ENCODE measurements around the gene ADAD2.

ADAD2 gene

DNA sequence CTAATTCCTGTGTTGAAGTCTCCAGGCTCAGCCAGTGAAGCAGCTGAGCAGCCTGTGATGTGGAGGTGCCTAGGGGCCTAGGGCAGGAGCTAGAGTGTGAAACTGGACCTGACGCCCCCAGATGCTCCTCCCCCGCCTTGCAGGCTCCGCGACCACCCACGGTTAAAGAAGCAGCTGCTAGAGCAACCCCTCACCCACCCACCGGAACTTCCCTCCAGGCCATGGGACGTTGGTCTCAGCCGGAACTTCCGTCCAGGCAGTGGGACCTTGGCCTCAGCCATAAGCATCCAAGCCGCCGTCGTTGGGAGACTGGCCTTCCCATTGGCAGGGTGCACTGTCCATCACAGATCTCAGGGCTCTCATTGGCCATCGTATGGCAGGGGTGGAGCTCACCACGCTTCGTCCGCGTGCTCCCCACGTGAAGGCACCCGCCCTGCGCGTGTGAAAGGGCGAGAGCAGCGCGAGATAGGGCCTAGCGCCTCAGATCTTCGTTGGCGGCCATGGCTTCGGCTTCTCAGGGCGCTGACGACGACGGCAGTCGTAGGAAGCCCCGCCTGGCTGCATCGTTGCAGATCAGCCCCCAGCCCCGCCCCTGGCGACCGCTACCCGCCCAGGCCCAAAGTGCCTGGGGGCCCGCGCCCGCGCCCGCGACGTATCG is at the start of gene ADAD2:
ADAD2 (plus strand) TSS at position 427 of the 658 bp plus-strand sequence; CDS start at position 501, 74 bp downstream.
- no peak for DNase-seq

DNA sequence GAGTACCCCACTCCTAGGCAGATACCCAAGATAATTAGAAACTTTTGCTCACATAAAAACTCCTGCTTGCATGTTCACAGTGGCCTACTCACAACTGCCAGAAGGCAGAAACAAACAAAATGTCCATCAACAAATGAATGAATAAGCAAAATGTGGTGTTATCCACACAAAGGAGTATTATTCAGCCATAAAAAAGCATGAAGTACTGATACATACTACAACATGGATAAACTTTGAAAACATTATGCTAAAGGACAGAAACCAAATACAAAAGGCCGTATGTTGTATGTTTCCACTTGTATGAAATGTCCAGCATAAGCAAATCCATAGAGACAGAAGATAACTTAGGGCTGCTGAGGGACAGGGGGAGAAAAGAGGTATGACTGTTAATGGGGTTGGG is 47.9 kb upstream of the ADAD2 start:
- no peak for DNase-seq

DNA sequence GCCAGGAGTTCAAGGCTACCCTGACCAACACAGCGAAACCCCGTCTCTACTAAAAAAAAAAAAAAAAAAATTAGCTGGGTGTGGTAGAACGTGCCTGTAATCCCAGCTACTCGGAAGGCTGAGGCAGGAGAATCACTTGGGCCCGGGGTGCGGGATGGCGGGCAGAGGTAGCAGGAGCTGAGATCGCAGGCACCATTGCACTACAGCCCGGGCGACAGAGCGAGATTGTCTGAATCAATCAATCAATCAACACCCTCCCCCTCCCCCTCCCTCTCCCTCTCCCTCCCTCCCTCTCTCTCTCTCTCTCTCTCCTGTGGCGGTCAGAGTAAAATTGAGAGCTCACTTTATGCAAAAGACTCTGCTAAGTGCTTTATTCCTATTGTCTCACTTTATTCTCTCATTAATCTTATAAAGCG is 47.2 kb upstream of the ADAD2 start:
- no peak for DNase-seq

DNA sequence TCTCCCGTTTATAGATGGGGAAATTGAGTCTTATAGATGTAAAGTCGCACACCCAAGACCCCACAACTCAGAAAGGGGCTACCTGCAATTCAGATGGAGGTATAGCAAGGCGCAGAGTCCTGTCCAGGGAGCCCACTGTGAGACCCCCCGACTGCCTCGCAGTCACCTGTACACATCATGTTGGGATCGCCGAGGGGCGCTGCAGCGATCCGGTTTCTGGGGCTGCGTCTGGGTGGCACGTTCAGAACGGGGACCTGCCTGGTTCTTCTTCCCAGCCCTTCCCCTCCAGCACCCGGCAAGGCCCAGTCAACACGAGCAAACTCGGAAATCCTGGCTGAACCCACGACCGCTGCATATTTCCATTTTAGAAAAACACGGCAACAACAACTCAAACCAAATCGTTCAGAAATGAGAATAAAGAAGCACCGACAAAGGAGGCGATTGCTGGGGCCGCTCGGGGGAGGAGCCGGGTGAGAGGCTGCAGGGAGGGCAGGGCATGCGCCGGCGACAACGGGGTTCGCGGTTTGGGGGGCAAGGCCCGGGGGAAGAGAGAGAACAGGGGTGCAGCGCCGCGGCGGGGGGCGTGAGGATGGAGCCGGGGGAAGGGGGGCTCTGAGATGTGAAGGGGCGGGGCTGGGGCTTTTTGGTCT is 46.6 kb upstream of the ADAD2 start:
- peak; percentile 45 for DNase-seq

DNA sequence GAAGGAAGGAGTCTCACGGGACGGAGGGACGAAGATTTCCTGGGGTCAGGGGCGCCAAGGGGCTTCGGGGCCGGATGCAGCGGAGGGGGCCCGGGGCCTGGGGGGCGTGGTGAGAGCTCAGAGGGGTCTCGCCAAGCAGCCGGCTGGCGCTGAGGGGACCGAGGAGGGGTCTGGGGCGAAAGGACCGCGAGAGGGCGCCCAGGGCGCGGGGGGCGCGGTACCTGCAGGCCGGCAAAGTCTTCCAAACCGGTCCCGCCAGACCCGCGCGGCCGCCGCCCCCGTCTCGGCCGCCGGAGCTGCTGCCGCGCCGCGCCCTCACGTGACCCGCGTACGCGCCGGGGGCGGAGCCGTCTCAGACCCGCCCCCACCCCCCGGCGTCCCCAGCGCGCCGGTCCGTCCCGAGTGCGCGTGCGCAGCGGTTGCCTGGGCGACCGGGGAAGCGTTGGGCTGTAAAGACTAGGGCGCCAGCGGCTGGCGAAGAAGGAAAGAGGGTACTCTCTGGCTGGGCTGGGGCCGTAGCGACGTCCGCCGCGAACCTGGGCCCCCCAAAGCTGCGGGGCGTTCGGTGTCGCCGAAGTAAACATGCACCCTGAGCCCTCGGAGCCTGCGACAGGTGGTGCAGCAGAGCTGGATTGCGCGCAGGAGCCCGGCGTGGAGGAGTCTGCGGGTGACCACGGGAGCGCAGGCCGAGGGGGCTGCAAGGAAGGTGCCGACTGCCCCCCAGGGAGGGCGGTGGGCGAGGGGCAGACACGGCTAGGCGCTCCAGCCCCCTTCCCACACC is 45.9 kb upstream of the ADAD2 start, which contains the start of the genes DNAAF1 and HSDL1:
DNAAF1 (plus strand) TSS at position 450 of the 781 bp plus-strand sequence; CDS start at position 583, 133 bp downstream.
HSDL1 (minus strand) TSS at position 319 of the 781 bp plus-strand sequence. CDS start 13,856 bp downstream, outside the sequence.
- peak; percentile 93 for DNase-seq

DNA sequence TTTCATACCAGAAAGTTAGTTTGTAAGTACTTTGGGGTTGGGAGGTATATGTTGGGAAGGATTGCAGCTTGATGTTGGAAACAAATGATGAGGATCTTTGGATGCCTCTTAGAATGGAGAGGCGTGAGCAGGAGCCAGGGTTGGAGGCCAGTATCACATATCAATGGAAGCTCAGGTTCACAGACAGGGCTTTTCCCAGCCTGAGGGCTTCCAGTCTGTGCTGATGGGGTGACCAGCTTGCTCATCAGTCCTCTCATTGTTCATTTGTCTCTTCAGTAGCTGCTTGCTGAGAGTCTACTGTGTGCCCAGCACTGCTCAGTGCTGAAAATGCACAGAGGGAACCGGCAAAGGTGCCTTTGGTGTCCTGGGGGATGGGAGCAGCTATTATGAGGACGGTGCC is 40.0 kb upstream of the ADAD2 start:
- no peak for DNase-seq

DNA sequence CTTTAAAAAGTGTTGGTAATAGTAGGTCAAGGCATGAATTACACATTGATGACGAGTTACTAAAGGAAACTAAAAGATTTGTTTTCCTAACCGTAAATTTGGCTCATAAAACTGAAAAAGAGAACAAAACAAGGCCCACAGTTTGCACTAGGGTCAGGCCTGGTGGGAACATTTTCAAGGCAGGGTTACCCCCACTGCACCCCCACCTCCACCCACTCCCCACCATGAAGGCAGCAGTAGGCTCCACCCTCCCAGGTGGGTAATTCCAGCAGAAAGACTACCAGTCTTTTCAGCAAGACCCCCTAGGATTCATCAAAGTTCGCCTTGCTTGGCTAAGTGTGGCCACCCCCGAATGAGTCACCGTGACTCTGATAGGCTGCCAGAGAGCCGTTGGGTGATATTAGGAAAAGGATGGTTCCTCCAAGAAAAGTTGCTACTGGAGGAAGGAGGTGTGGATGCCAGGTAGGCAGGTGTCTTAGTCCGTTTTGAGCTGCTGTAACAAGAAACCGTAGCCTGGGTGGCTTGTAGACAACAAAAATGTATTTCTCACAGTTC is 37.2 kb upstream of the ADAD2 start:
- no peak for DNase-seq

DNA sequence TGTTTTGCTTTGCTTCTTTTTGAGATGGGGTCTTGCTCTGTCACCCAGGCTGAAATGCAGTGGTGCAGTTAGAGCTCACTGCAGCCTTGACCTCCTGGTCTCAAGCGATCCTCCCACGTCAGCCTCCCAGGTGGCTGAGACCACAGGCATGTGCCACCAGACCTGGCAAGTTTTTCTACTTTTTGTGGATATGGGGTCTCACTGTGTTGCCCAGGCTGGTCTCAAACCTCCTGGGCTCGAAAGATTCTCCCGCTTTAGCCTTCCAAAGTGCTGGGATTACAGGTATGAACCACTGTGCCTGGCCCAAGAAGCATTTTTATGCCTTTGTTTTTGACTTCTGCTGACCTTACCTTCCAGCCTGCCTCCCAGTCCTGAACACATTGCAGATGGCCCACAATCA is 35.7 kb upstream of the ADAD2 start:
- no peak for DNase-seq

DNA sequence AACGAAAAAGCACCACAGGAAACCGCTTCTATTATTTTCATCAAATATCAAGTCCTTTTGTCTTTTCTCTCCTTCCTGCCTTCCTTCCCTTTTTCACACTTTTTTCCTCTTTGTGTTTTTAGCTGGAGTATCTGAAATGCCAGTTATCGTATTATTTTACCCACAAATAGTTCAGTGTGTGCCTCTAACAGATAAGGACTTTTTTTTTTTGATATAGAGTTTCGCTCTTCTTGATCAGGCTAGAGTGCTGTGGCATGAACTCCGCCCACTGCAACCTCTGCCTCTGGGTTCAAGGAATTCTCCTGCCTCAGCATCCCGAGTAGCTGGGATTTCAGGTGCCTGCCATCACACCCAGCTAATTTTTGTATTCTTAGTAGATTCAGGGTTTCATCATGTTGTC is 35.2 kb upstream of the ADAD2 start:
- DNase-seq: no peak

DNA sequence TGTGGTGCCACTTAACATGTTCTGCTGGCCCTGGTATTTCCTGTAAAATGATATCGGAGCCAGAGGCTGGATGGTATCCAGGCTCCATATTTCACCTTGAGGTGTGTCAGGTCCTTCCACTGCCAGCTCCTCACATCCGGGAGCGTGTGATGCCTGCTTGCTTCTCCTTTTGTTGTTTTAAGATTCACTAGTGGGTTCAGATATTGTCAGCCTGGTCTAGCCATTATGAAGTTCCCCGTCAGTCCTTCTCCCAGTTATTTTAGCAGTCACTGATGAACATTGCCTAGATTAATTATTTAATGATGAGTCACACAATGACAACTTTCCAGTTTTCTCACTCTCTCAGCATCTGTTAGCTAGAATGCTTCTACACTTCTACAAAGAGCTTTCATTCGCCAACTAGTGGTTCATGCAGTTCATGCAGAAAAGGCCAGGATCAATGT is 34.6 kb upstream of the ADAD2 start:
- DNase-seq: no peak

DNA sequence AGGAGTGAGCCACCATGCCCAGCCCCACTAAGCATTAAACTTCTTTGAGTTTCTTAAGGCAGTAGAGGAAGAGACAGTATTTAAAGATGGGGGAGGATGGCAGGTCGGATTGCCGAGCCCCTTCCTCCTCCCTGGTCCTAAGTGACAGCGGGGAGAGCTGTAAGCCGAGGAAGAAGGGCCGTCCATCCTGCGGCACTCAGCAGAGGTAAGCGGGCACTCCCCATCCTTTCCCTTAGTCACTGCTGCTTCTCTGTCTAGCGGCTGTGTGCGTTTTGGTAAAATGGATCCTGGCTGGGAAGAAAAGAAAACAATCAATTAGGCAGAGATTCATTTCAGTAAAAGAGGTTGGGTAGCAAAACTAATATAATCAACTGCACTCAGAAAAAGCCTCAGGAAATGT is 31.9 kb upstream of the ADAD2 start:
- DNase-seq: no peak

DNA sequence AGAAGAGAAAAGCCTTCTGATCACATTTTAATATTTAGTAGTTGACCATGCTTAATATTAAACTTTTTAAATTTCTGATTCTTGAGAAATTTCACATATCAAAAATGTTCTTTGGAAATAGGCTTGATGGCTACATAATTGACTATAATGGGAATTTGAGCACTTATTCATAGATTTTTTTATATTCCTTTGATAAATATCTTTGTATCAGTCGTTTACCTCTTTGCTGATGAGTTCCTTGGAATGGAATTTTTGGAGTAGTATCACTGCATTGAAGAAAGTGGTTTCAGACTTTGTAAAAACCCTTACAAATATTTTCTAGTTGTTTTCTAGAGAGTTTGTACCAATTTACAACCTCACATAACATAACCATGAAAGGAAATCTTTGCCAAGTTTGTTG is 31.2 kb upstream of the ADAD2 start:
- DNase-seq: no peak

DNA sequence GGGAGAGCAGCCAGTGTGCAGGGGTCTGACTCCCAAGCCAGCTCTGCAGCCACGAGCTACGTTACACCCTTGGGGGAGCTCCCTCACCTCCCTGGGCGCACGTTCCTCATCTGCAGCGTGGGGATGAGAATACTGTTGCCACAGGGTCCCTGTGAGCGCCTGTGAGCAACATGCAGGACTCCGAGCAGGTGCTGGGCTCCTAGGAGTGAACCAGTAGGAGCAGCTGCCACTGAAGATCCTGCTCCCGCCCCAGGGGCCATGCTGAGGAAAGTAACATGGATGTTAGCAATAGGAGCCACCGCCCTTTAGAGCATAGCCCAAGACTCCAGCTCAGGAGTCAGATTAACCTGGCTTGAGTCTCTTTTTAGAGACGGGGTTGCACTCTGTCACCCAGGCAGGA is 29.9 kb upstream of the ADAD2 start:
- DNase-seq: no peak

DNA sequence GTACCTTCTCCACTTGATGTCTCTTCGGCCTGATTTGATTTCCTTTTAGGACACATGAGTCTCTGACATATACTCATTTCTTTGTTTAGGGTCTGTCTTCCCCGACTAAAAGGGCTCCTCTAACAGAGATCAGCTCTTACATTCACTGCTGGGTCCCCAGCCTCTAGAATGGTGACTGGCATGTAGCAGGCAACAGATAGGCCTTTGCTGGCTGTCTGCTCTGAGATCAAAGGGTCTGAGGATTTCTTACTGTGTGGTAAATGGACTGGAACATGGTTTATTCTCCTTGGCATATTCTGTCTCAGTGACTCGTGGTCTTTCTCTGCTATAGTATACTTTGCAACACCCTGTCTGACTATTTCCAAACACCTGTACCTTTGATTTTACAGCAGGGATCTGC is 29.2 kb upstream of the ADAD2 start:
- DNase-seq: no peak

DNA sequence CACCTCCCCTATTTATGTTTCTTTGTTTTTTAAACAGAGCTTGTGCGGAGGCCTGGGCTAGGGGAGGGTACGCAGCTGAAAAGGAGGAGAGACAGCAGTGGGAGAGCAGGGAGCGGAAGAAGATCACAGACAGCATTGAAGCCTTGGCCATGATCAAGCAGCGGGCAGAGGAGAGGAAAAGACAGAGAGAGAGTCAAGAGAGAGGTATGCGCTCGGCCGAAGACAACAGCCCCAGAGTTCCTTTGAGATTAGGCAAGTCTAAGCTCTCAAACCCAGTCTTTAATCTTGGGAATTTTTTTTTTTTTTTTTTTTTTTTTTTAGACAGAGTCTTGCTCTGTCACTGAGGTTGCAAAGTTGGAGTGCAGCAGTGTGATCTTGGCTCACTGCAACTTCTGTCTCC is 25.2 kb upstream of the ADAD2 start:
- no peak for DNase-seq

DNA sequence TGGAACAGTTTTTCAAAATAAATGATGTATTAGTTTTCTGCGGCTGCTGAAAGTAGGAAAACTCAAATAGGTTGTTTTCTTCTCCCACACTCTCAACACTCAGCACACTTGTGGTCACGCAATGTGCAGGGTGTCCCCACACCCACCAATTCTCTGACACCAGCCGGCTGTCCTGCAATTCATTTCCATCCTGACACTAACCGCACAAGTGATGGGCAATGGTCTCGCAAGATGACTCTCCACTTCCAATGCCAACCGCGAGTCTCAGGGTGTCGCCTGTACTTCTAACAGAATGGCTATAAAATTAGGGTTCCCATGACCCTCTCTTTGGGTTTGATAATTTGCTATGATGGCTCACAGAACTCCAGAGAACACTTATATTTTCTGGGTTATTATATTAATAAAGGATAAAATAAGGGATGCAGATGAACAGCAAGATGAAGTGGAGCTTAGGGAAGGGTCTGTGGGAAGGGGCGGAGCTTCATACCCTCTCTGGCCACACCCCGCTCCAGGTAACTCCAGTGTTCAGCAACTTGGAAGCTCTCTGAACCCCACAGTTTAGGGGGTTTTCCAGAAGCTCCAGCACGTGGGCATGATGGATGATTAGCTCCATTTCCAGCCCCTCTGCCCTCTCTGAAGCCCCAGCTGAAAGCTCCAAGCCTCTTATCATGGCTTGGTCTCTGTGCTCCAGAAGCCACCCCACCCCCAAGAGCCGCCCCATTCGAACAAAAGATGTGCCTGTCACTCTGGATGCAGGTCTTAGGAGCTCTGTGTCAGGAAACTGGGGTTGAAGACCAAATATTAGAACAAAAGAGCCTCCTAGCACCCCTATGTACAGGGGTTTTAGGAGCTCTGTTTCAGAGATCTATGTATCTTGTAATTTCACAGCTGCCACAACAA is 23.9 kb upstream of the ADAD2 start:
- DNase-seq: no peak

DNA sequence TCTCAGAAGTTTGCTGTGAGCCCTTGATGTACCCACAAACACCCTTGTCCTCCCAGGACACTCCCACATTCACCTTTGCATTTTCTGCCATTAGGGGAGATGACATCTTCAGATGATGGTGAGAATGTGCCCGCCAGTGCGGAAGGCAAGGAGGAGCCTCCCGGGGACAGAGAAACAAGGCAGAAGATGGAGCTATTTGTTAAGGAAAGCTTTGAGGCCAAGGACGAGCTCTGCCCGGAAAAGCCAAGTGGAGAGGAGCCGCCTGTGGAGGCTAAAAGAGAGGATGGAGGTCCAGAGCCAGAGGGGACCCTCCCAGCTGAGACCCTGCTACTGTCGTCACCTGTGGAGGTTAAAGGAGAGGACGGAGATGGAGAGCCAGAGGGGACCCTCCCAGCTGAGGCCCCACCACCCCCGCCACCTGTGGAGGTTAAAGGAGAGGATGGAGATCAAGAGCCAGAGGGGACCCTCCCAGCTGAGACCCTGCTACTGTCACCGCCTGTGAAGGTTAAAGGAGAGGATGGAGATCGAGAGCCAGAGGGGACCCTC is 21.1 kb upstream of the ADAD2 start:
- no peak for DNase-seq

DNA sequence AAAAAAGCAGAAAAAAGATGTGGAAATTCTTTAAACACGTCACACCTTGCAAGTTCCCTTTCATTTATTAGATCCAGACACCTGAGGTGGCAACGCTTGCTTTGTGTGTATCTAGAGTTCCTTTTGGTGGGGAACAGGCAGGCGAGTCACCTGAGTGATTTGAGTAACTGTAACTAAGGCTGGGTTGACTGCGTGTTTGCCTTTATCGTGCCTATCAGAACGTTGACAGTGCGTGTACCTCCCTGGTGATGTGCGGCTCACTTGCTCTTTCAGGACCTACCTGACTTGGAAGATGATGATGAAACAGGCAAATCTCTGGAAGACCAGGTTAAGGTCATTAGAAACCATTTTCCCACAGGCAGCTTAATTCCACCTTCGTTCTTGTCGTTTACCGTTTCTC is 16.6 kb upstream of the ADAD2 start:
- no peak for DNase-seq

DNA sequence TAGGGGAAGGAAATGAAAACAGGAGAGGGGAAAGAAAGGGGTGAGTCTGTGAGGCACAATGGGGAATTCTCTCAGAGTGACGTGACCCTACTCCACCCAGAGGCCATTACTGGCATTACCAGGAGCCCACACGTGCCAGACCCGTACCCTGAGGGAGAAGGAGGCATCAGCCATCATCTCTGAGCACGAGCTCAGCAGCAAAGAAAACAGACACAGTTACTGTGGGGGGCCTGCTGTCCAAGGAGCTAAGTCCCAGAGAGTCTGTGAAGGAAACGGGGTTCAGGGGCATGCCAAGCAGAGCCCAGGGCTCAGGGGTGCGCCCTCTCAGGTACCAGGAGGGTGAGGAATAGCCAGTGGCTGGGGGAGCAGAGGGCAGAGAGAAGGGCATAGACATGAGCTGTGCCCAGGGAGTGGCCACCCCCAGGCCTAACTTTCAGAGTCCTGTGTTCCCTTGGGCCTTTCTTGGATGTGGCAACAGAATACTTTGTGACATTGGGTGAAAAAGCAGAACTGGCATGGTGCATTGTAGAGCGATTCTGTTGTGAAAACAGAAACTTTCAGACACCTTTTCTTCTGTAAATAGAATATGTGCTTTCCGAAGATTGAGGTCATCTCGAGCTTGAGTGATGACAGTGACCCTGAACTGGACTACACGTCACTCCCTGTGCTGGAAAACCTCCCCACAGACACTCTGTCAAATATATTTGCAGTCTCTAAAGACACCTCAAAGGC is 15.4 kb upstream of the ADAD2 start:
- peak; percentile 57 for DNase-seq

DNA sequence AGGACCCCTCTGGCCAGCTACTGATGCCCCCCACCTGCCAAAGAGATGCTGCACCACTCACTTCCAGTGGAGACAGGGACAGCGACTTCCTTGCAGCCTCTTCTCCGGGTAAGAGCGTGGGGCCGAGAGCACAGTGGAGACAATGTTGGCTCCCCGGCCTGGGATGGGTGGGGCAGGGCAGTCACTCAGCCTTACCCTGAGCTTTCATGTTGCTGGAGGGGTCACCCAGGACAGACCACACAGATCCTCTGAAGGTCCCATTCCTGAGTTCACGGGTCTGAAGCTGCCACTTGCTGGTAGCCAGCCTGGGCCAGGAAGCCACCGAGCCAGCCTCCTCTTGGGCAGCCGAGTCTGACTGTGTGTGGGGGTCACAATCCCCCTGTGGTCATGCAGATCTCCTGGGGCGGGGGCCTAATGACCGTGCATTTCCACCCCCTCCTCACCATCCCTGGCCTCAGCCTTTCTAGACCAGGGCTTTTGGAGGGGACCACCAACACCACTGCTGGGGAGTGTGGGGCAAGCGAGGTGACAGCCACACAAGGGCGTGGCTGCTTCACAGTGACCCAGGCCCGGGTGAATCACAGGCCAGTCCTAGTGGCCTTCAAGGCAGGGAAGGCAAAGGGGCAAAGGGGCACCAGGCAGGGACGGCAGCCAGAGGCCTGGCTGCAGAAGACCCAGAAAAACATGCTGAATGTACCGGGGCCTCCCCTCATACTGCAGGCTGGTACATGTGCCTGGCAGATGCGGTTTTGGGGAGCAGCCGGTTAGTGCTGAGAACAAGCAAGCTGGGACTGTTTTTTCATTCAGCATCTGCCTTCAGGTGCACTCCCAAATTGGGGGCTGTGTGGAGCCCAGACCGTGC is 14.5 kb upstream of the ADAD2 start:
- no peak for DNase-seq
